Measurements from ENCODE around the gene RIC8B.
"Not testable (repeated sequence)": the region's sequence is repeated elsewhere in the genome, so short reads cannot be mapped to it uniquely, and the experiment has no call there.

RIC8B gene, protein sequence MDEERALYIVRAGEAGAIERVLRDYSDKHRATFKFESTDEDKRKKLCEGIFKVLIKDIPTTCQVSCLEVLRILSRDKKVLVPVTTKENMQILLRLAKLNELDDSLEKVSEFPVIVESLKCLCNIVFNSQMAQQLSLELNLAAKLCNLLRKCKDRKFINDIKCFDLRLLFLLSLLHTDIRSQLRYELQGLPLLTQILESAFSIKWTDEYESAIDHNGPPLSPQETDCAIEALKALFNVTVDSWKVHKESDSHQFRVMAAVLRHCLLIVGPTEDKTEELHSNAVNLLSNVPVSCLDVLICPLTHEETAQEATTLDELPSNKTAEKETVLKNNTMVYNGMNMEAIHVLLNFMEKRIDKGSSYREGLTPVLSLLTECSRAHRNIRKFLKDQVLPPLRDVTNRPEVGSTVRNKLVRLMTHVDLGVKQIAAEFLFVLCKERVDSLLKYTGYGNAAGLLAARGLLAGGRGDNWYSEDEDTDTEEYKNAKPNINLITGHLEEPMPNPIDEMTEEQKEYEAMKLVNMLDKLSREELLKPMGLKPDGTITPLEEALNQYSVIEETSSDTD

GRCh38 chr12:106774005-106774807 is at the start of gene RIC8B:
TSS of gene RIC8B (plus strand) at chr12:106774682. CDS start at chr12:106774746, 64 bp downstream.
- FAIRE-seq = peak; percentile 83

GRCh38 chr12:106724934-106725333 is 49.5 kb upstream of the RIC8B start:
- no peak for FAIRE-seq

DNA sequence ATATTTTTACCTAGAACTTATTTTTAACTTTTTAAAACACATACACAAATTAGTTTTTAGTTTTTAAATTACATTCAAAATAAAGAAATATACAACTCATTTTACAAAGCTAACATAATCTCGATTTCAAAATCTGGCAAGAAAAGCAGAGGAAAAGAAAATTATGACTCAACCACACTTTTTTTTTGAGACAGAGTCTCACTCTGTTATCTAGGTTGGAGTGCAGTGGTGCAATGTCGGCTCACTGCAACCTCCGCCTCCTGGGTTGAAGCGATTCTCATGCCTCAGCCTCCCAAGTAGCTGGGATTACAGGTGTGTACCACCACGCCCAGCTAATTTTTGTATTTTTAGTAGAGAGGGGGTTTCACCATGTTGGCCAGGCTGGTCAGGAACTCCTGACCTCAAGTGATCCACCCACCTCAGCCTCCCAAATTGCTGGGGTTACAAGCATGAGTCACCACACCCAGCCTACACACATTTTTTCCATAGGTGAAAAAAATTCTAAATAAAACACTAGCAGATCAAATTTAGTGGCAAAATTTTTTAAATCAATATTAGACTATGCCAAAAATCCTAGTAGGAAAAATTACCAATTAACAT is 47.8 kb upstream of the RIC8B start:
- FAIRE-seq = not testable (repeated sequence)

DNA sequence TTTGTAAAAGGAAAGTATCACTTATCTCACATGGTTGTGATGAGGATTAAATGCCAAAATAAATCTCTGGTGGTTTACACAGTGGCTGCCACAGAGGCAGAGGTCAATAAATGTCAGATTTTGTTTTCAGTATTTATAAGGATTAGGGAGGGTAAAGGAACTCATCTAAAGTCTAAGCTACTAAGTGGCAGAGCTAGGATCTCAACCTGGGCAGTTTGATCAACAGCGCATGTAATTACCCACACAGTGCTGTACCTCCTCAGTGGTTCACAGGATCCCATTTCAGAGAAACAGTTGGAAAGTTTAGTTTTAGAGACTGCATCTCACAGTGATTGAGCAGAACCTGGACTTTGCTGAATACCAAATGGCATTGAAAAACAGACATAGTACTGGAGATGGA is 44.9 kb upstream of the RIC8B start:
- FAIRE-seq = no peak

DNA sequence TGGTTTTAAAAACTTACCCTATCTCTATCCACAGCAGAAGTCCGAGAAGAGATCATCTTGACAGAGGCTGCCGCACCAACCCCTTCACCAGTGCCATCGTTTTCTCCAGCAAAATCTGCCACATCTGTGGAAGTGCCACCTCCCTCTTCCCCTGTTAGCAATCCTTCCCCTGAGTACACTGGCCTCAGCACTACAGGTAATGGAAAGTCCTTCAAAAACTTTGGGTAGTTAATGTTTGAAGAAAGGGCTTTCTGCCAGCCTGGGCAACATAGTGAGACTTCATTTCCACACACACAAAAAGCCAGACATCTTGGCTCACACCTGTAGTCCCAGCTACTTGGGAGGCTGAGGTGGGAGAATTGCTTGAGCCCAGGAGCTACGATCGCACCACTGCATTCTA is 41.6 kb upstream of the RIC8B start:
- FAIRE-seq = no peak

DNA sequence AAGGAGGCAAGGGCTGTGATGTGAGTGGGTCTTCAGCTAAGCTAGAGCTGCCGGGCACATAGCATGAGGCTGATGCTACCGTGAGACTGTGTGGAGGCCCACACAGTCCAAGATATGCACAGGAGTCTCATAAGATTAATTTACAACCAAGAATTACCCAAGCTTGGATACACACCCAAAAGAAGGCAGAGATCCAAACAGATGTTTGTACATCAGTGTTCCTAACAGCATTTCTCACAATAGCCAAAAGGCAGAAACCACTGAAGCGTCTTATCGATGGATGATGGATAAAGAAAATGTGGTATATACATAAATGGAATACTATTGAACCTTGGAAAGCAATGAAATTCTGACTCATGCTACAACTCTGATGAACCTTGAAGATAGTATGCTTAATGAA is 40.8 kb upstream of the RIC8B start:
- FAIRE-seq = no peak

GRCh38 chr12:106736051-106736957 is 38.2 kb upstream of the RIC8B start:
- FAIRE-seq = no peak

DNA sequence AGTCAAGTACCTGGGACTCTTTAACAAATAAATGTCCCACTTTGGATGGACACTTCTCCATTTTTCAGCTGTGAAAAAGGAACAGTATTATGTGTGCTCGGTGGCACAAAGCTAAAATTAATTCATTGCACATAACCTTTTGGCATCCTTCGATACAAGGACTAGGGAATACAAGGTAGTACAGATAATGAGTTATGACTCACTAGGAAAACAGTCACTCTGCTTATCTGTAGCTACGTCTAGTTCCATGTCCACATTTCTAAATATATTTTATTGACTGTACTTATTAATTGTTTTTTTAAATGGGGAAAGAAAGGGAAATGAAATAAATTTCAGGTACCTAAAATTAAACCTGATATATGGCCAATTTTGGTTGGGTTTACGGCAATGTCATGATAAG is 35.2 kb upstream of the RIC8B start:
- FAIRE-seq = peak; percentile 96

DNA sequence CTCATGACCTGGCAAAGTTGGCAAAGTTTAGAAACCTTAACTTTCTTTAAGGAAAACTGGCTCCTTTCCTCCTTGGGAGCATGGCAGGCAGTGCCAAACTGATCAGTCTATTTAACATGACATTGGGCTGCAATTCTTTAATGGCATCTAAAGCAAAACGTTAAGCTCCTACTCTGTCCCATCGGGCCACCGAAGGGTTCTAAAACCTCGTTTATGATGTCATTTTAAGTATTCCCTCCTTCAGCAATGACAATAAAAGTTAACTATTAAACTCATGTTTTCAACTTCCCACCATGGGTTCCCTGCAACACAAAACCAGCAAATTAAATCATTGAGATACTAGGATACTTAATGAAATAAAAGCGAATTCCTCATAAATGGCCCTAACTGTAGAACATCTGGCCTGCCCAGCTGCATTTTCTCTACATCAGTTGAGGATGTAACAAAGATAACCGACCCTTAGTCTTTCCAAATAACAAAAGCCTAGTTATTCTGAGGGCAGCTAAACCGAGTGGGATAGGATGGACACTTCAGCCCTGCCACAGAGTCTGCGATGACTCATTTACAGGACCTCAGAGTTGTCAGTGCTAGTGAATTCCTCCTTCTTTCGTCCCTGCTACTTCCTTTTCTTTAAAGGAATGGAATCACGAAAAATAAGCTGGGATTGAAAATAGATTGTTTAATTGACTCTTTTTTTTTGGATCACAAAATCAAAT is 34.5 kb upstream of the RIC8B start:
- no peak for FAIRE-seq

DNA sequence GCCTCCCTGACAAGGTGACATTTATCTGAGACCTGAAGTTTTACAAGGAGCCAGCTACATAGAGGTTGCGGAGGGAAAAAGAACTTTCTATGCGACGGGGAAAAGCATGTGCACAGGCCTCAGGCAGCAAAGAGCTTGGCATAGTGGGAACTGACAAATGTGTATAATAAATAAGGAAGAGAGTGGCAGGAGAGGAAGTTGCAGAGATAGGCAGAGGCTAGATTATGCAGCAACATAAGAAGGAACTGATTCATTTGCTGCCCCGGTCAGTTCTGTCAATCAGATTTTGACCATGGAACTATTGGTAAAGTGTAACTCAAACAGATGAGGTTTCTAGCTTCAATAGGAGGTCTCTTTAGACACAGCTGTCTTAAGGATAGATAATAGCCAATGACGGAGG is 33.7 kb upstream of the RIC8B start:
- no peak for FAIRE-seq

- no peak for FAIRE-seq
These were observed 33.2 kb upstream of the RIC8B start for GRCh38 chr12:106741247-106741646.

DNA sequence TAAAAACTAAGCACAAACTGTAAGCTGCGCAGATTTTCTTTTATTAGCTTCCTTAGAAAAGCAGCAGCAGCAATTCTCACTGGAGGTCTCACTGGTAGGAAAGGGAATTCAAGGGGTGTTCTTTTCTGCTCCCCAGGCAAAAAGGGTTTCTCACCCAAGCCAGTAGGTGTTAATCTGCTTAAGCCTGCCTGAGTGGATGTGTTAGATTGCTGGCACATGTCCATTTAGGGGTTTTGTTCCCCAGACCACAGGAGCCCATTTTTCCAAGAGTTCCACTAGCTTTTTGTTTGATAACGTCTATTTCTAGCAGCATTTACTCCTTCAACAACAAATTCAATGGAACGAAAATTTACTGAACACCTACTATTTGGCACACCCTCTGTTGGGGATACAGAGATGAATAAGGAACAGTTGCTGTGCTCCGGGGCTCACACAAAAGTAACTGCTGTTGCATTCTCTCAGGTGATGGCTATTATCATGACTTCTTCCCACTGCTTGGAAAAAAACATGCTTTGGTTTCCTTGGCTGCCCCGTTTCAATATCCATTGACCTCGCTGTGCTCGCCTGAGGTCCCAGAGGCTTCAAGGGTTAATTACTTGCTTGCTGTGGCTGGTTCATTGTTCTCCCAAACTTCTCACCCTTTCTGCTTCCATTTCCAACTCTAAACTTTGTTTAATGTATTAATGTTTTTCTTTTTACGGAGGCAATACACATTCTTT is 31.1 kb upstream of the RIC8B start:
- FAIRE-seq = no peak

- FAIRE-seq = no peak
These were observed 29.9 kb upstream of the RIC8B start for GRCh38 chr12:106744600-106744999.

DNA sequence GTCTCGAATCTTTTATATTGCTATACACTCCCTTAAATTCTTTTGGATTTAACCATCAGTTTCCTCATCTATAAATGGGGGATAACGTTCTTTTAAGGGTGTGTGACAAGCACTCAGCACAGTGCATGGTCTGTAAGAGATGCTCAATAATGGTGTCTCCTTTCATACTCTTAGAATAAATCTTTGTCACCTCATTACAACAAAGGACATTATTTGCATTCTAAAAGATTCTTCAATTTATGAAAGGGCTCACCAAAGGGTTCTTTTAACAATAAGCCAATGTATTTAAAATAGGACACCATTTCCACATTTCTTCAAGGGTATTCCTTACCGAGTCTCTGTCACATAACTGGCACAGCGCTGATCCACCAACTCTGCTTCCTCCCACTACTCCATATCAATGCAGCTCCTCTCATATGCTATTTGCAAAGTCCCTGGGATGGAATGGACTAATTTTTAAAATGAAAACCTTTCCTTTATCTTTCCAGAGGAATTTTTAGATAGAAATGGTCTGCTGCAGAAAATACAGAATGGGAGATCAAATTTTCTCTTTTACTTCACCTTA is 29.2 kb upstream of the RIC8B start:
- FAIRE-seq = no peak

GRCh38 chr12:106747973-106748436 is 26.5 kb upstream of the RIC8B start:
- FAIRE-seq = no peak

DNA sequence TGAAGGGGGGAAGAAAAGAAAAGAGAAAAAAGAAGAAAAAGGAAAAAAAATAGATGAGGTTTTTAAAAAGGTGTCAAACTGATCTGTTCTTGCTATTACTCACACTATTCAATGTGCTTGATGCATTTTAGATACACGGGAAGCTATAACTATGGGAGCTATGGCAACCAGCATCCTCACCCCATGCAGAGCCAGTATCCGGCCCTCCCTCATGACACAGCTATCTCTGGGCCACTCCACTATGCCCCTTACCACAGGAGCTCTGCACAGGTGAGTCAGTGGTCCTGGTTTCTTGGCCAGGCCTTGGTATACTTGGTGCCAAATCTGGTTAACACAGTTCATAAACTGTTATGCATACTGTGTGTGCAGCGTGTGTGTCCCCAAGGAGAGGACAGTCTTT is 24.0 kb upstream of the RIC8B start:
- no peak for FAIRE-seq

DNA sequence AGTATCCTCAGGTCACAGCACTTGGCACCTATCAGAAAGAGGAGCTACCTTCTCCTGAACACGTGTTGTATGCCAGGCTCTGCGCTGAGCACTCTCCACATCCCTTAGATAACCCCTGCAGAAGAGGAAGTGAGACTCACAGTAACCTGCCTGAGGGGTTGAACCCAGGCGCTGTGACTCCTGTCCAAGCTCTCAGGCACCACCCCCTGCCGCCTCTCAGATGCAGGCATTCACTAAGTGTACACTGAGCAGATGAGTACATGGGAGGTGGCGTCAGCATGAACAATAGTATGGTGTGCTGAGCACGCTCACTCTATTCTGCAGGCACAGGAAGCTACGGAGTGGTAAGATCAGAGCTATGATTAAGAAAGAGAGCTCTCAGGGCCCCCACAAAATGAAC is 21.0 kb upstream of the RIC8B start:
- FAIRE-seq = no peak

DNA sequence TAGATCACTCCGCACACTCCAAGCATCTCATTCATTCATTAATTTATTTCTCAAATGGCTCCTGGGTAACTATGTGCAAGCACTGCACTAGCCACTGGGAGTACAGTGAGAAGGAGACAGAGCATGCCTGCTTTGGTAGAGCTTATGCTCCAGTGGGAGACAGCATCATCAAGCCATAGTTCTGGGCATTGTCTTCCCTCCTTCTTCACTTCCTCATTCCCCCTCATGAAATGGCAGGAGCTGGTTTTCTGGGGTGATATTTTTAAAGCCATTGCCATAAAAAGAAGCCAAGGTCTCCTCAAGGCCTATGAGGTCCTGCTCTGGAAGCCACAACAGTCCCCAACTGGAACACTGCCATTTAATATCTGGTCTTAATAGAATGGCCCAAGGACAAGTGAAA is 20.2 kb upstream of the RIC8B start:
- no peak for FAIRE-seq

DNA sequence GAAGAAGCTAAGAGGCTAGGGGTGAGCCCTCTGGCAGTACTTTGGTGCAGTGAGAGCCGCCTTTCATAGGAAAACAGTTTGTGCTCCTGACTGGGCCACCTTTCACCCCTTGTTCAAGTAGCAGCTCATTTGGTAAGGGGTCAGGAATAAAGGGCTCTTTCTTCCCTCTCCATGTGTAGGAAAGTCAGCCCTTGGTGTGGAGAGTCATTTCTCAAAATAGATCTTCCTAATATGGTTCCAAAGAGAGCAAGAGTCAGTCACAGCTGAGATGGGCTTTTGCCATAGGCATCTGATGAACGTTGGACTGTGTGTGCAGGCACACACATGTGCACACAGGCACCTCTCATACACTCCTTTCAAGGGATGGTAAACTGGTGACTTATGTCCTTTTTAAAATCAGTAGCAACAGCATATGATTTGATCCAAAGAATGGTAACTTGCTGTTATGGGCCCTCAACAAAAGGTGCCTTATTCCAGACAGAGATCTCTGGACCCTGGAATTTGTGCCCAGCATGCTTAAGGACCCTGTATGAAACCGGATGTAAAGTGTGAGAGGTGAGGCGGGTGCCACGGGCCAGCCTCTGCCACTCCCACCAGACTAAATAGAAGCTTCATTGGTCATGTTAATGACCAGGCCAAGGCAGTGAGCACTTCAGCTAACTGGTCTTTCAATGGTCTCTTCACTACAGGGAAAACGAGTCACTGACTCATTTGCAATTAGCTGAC is 16.7 kb upstream of the RIC8B start:
- FAIRE-seq = no peak

Data from islet of Langerhans (tissue), 1 donor.